OCI-LY1 (cell line): ENCODE results near the gene PCNX3.

Source experiments
- EZH2 ChIP-seq: fragments of 200-600 bp; sonication (generic), shearing (Covaris generic); IDR thresholded peaks from 2 replicates; pipeline ENCODE4 v1.8.0; 2017; ENCODE audit warnings: borderline replicate concordance, mixed run types, mild to moderate bottlenecking, antibody characterized with exemption, low read length, moderate library complexity, mixed read lengths
- TF ChIP-seq, protein P1 (sequence below): fragments of 200-600 bp; sonication (generic), shearing (Covaris generic); IDR thresholded peaks from 2 replicates; pipeline ENCODE4 v1.5.1; 2017; ENCODE audit warnings: mild to moderate bottlenecking, antibody characterized with exemption, low read length, moderate library complexity, mixed read lengths

DNA sequence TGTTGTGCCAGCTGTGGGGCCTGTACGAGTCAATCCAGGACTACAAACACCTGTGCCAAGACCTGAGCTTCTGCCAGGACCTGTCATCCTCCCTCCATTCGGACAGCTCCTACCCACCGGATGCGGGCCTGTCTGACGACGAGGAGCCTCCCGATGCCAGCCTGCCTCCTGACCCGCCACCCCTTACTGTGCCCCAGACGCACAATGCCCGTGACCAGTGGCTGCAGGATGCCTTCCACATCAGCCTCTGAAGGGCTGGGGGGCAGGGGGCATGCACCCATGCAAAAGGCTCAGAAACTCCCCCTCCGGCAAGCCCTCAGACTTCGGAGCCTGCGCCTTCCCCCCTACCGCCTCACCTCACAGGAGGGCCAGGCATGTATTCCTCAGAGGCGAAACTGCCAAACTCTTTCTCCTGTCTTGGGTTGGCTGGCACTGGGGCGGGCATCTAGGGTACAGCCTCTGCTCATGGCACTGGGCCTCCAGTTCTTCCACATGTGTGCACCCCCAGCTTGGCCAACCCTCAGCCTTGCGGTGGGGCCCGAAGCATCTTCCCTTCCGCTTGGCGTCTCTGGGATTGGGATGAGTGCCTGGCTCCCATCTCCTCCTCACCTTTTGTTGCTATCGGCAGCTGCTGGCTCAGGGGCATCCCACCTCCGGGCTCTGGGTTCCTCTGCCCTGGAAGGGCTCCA is 42.0 kb upstream of the PCNX3 start:
- TF ChIP-seq, protein P1, sequence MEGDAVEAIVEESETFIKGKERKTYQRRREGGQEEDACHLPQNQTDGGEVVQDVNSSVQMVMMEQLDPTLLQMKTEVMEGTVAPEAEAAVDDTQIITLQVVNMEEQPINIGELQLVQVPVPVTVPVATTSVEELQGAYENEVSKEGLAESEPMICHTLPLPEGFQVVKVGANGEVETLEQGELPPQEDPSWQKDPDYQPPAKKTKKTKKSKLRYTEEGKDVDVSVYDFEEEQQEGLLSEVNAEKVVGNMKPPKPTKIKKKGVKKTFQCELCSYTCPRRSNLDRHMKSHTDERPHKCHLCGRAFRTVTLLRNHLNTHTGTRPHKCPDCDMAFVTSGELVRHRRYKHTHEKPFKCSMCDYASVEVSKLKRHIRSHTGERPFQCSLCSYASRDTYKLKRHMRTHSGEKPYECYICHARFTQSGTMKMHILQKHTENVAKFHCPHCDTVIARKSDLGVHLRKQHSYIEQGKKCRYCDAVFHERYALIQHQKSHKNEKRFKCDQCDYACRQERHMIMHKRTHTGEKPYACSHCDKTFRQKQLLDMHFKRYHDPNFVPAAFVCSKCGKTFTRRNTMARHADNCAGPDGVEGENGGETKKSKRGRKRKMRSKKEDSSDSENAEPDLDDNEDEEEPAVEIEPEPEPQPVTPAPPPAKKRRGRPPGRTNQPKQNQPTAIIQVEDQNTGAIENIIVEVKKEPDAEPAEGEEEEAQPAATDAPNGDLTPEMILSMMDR = no peak
- no peak for TF ChIP-seq EZH2
